HG03342 (cell line): ENCODE measurements around the gene AFF4.

Source experiments
- ATAC-seq: cut with Tn5 transposase; IDR thresholded peaks from one replicate; pipeline ENCODE4 v1.9.1; 2021; ENCODE audit warnings: mild to moderate bottlenecking, moderate library complexity; ENCODE audit not compliant: unreplicated experiment

The AFF4 gene

DNA sequence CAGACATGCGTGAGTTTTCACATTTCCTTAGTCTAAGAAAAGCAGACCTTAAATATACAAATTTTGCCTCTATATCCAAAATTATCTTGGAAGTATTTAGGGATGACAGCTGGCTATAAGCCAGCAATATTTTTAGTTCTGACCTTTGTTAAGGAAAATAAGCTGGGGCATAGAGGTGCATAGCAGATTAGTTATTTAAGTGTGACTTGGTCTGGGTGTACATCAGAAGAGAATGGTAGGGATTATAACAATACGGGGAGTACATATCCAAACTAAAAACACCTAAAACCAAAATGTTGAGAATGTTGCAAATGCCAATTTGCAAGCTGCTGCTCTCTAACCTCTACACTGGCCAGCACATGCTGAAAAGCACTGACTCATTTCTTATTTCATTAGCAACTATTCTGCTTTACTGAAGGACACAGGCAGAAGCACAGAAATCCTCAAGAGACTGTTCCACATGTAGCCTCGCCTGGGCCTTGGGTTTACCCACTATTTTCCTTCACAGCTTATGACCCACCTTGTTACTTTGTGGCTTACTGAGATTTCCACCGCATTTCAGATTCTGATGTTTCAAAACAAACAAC, 67.6 kb downstream of the AFF4 start:
- ATAC-seq: no peak

GRCh38 chr5:132890817-132891216, 72.6 kb downstream of the AFF4 start:
- no peak for ATAC-seq

DNA sequence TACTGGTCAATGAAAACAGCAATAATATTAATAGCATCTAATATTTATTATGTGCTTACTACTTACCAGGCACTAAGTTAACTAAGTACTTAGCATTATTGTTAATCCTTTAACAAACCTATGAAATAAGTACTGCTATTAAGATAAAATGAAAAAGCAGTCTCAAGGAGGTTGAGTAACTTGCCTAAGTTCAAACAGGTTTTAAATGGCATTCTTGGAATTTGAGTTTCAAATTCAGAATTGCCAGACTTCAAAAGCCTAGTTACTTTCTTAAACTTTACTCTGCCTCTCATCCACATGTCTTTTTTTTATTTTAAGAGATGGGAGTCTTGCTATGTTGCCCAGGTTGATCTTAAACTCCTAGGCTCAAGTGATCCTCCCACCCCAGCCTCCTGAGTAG, 73.9 kb downstream of the AFF4 start:
- no peak for ATAC-seq

GRCh38 chr5:132887283-132887682, 76.2 kb downstream of the AFF4 start:
- ATAC-seq: no peak

GRCh38 chr5:132886064-132886823, 77.2 kb downstream of the AFF4 start:
- no peak for ATAC-seq

GRCh38 chr5:132884548-132884947, 78.9 kb downstream of the AFF4 start:
- no peak for ATAC-seq

DNA sequence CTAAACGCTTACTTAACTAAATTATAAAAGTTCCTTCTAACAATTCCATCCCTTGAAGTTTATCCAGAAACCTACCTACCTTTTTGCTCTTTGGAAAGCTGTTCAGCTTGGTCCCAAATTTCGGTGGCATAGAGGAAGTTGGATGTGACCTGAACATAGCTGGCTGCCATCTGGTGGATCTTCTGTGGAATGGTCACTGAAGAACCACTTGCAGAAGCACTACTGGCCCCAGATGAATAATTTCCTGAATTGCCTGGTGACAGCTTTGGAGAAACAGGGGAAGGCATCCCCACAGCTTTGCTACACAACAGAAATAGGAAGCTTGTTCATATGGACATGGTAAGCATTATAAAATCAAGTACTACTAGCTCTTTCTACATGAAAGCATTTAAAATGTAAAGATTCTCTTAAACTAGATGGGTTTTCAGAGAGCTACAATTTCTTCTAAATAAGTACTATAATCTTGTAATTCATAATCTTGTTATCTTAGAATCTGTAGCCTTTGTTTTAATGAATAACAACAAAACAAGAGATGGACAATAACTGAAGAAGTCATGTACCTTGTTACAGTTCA, 80.1 kb downstream of the AFF4 start:
- ATAC-seq: peak; percentile 73

DNA sequence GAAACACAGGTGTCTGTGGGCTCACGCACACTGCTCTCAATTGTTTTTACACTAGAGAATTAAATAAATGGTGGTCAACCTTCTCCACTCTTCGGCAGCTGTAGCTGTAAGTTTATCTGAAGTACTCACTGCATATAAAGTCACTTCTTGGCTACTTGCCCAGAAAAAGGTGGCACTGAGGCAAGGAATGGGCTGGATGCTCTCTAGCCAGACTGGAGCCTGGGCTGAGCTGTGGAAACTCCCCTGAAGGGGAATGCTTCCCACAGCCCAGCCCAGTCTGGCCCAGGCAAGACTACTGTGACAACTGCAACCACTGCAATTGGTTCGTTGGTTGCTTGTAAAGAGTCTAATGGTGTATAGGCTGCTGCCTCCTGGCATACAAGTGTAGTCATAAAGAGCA, 85.5 kb downstream of the AFF4 start:
- no peak for ATAC-seq

- ATAC-seq: no peak
Measured at GRCh38 chr5:132877466-132877865, 86.0 kb downstream of the AFF4 start.

DNA sequence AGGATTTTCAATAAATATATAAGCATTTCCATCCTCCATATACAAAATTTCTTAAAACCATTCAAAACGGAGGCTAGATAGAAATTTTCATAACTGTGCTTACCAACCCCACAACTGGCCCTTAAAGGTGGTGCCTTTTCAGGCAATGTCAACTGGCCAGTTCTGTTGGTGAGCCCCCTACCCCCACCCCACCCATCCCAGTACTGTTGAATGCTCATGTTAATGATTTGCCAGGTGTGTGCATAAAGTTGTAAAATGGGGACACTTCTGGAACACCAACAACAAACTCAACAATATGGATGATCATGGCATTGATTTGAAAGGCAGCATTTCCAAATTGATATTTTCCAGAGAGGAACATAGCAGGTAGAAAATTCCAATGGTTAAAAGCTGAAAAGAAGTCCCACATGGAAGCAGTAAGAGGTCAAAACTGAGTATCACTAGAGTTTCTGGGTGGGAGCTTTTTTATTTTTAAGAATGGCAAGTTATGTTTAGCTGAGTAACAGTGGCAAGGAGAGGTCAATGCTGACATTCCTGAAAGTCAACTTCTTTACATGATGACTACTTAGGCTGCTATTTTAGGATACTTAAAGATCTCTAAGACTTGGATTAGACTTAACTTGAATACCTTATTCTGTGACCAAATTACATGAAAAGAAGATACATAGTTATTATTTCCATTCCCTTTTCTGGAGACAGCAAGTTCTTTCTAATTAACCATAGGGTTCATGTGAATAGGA, 87.2 kb downstream of the AFF4 start:
- ATAC-seq: no peak

- ATAC-seq: no peak
Measured at GRCh38 chr5:132873930-132874271, 89.5 kb downstream of the AFF4 start.

GRCh38 chr5:132873119-132873929, 90.1 kb downstream of the AFF4 start, which contains the start of gene LEAP2:
LEAP2 (plus strand) TSS chr5:132873668; CDS start chr5:132873695, 27 bp downstream.
- no peak for ATAC-seq

- ATAC-seq: no peak
Measured at GRCh38 chr5:132872788-132873118, 90.7 kb downstream of the AFF4 start.

GRCh38 chr5:132871459-132872284, 91.8 kb downstream of the AFF4 start:
- ATAC-seq: no peak

- ATAC-seq: no peak
Measured at GRCh38 chr5:132870801-132871200, 92.6 kb downstream of the AFF4 start.

- ATAC-seq: no peak
Measured at GRCh38 chr5:132868754-132869153, 94.7 kb downstream of the AFF4 start.

GRCh38 chr5:132867046-132867451, 96.4 kb downstream of the AFF4 start:
- no peak for ATAC-seq

- peak; percentile 99 for ATAC-seq
Measured at GRCh38 chr5:132866342-132867045, 96.9 kb downstream of the AFF4 start, which contains the start of the genes GDF9 and UQCRQ. GDF9 (minus strand) TSS chr5:132866469; CDS start chr5:132864533, 1,936 bp downstream. UQCRQ (plus strand) TSS chr5:132866642; CDS start chr5:132866882, 240 bp downstream.

DNA sequence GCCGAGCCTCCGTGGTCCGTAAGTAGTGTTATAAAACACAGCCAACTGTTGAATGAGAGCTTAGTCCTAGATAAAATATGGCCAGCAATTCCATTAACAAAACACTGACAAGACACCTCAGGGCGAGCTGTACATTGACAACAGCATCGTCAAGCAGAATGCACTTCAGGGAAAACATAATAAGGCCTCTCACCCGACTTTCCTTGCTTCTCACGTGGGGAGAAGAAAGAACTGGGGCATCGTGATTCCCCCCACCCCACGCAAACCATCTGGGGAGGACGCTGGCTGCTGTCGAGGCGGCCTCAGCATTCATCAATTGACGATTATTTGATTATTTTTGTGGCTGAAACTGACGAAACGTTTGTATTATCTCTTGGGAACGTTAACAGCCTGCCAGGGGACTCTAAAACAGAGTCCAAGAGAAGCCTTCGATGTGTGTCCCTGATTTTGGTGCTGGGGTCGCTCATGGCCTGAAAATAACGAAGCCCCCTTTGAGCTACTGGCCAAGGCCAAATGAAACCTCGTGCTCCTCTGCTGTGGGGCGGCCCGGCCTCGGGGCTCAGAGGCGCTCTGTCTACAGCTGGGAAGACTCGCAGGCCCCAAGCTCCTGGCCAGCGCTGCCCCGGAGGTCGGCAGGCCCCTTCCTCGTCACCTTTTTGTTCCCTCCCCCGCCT, 97.6 kb downstream of the AFF4 start:
- ATAC-seq: no peak
